Smooth muscle cell (in vitro differentiated cells): ENCODE measurements around the gene HIF3A. TPM values are rescaled to one million over a fixed set of nuclear protein-coding genes. Genes with fewer than 3 reads are reported as not detected.

Experiments
- DNase-seq: peaks from one replicate; lab custom pipeline; 2025; ENCODE audit not compliant: unreplicated experiment; lab: John Stamatoyannopoulos, UW
- H2AFZ ChIP-seq: fragments of 200-600 bp; sonication (generic); 2 replicates; pipeline ENCODE4 v1.6.0; 2016; ENCODE audit warnings: antibody characterized with exemption, low read depth, mild to moderate bottlenecking
- H3F3A ChIP-seq: fragments of 200-600 bp; sonication (generic); 2 replicates; pipeline ENCODE4 v1.6.0; 2017; ENCODE audit warnings: antibody characterized with exemption, low read depth
- H3K27ac ChIP-seq: fragments of 200-600 bp; sonication (generic); 2 replicates; pipeline ENCODE4 v1.5.1; 2016; ENCODE audit warnings: low read depth, mild to moderate bottlenecking
- H3K27me3 ChIP-seq: fragments of 200-600 bp; sonication (generic); 2 replicates; pipeline ENCODE4 v1.6.1; 2016; ENCODE audit warnings: low read depth, mild to moderate bottlenecking
- H3K36me3 ChIP-seq: fragments of 200-600 bp; sonication (generic); 2 replicates; pipeline ENCODE4 v1.5.1; 2016; ENCODE audit warnings: low read depth
- H3K4me1 ChIP-seq: fragments of 200-600 bp; sonication (generic); 2 replicates; pipeline ENCODE4 v1.5.1; 2016; ENCODE audit warnings: low read depth
- H3K4me2 ChIP-seq: fragments of 200-600 bp; sonication (generic); 2 replicates; pipeline ENCODE4 v1.6.0; 2016; ENCODE audit warnings: mild to moderate bottlenecking
- H3K4me3 ChIP-seq: fragments of 200-600 bp; sonication (generic); 2 replicates; pipeline ENCODE4 v1.5.1; 2016; ENCODE audit warnings: mild to moderate bottlenecking
- H3K79me2 ChIP-seq: fragments of 200-600 bp; sonication (generic); 2 replicates; pipeline ENCODE4 v1.6.0; 2016; ENCODE audit warnings: low read depth, mild to moderate bottlenecking
- H3K9ac ChIP-seq: fragments of 200-600 bp; sonication (generic); 2 replicates; pipeline ENCODE4 v1.6.0; 2016; ENCODE audit warnings: low read depth
- H3K9me3 ChIP-seq: fragments of 200-600 bp; sonication (generic); replicated peaks from 2 replicates; pipeline ENCODE4 v1.5.1; 2016; ENCODE audit warnings: low read depth
- H4K20me1 ChIP-seq: fragments of 200-600 bp; sonication (generic); 2 replicates; pipeline ENCODE4 v1.6.0; 2016; ENCODE audit warnings: low read depth
- WGBS: methylation state at CpG from one replicate; pipeline ENCODE4 v1.1.7; 2016; ENCODE audit warnings: low lambda C conversion rate; 5-methylcytosine and 5-hydroxymethylcytosine counted together
- polyA plus RNA-seq: library from polyadenylated mRNA; unstranded; fragments of >200 nt; fragmentation: Nextera tagmentation; extraction: Ambion mirVana; gene quantifications from 2 replicates; pipeline ENCODE4 v1.2.1, GENCODE V29; 2016
- small RNA-seq: library from RNA; depleted of rRNA; stranded (forward); fragments of <200 nt; gene quantifications from one replicate; pipeline ENCODE3, GENCODE V24; 2014
- total RNA-seq: library from RNA; depleted of rRNA; stranded (reverse); fragments of >200 nt; gene quantifications from 2 replicates; pipeline ENCODE4 v1.2.3, GENCODE V29; 2014
- TF ChIP-seq, protein P1 (sequence below): fragments of 200-600 bp; sonication (generic); IDR thresholded peaks from 2 replicates; pipeline ENCODE4 v1.5.1; 2017; ENCODE audit warnings: borderline replicate concordance, mild to moderate bottlenecking, antibody characterized with exemption; ENCODE audit not compliant: insufficient read depth, poor library complexity, severe bottlenecking

Gene HIF3A
- total and polyA plus RNA-seq, 2 experiments from 2014 or later: 4.9 to 16.2 TPM

DNA sequence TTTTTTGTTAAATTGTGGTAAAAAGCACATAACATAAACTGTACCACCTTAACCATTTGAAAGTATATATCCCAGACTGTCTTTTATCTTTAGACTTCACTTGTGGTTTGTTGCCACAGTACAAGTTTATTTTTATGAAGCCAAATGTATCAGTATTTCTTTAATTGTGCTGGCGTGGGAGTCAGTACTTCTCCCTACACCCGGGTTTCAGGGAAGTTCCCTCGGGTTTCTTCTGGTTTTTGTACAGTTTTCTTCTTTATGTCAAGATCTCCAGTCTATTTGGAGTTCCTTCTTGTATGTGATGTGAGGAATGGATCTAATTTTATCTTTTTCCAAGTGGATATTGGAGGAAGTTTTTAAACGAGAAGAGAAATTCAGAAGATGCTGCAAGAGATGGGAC is 96.0 kb downstream of the HIF3A start:
- peaks cover 13% of the 10 kb centered on the region for H3F3A ChIP-seq
- no peak overlapping the region for H3K4me3 ChIP-seq
- no peaks in the 10 kb centered on the region for H3K4me1 ChIP-seq
- H3K4me2 ChIP-seq: peak overlapping the region; percentile 16
- no peaks in the 10 kb centered on the region for H4K20me1 ChIP-seq
- TF ChIP-seq, protein P1, sequence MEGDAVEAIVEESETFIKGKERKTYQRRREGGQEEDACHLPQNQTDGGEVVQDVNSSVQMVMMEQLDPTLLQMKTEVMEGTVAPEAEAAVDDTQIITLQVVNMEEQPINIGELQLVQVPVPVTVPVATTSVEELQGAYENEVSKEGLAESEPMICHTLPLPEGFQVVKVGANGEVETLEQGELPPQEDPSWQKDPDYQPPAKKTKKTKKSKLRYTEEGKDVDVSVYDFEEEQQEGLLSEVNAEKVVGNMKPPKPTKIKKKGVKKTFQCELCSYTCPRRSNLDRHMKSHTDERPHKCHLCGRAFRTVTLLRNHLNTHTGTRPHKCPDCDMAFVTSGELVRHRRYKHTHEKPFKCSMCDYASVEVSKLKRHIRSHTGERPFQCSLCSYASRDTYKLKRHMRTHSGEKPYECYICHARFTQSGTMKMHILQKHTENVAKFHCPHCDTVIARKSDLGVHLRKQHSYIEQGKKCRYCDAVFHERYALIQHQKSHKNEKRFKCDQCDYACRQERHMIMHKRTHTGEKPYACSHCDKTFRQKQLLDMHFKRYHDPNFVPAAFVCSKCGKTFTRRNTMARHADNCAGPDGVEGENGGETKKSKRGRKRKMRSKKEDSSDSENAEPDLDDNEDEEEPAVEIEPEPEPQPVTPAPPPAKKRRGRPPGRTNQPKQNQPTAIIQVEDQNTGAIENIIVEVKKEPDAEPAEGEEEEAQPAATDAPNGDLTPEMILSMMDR: no peak
- H3K79me2 ChIP-seq: no peaks in the 10 kb centered on the region
- no peaks in the 10 kb centered on the region for H3K9me3 ChIP-seq
- no peak overlapping the region for H3K9ac ChIP-seq
- H3K36me3 ChIP-seq: peaks cover 5% of the 10 kb centered on the region
- no peak overlapping the region for H2AFZ ChIP-seq
- 70% methylated on average over 4 of the region's 4 CpGs for WGBS
- no peaks in the 10 kb centered on the region for H3K27me3 ChIP-seq
- H3K27ac ChIP-seq: peak overlapping the region; percentile 64
- no peak for DNase-seq

Small RNA genes lying within 50 kb of the gene (small RNA-seq; reads per million reads assigned to genes)
- gene RNU6-924P: not detected

Other genes starting within 250 kb of the HIF3A start
- 10.2 and 26.7 TPM in 2 replicates for gene IGFL3, start 172.4 kb upstream of the HIF3A start, total RNA-seq
- 5.9 and 8.8 TPM in 2 replicates for gene IGFL3, start 172.4 kb upstream of the HIF3A start, polyA plus RNA-seq
- gene IGFL2, start 148.8 kb upstream of the HIF3A start, total RNA-seq: 126 and 145 TPM in 2 replicates
- 159 and 164 TPM in 2 replicates for gene IGFL2, start 148.8 kb upstream of the HIF3A start, polyA plus RNA-seq
- gene IGFL1, start 67.3 kb upstream of the HIF3A start, total RNA-seq: not detected in 2 replicates
- gene IGFL1, start 67.3 kb upstream of the HIF3A start, polyA plus RNA-seq: 0.64 TPM in 1 of 2 replicates, not detected in the other
- 34.5 and 44.9 TPM in 2 replicates for gene PPP5C, start 50.0 kb downstream of the HIF3A start, total RNA-seq
- gene PPP5C, start 50.0 kb downstream of the HIF3A start, polyA plus RNA-seq: 57.7 and 60.0 TPM in 2 replicates
- gene CCDC8, start 116.5 kb downstream of the HIF3A start, total RNA-seq: 17.9 and 19.4 TPM in 2 replicates
- gene CCDC8, start 116.5 kb downstream of the HIF3A start, polyA plus RNA-seq: 44.5 and 53.9 TPM in 2 replicates
- not detected in 2 replicates for gene PNMA8C, start 131.9 kb downstream of the HIF3A start, total RNA-seq
- not detected in 2 replicates for gene PNMA8C, start 131.9 kb downstream of the HIF3A start, polyA plus RNA-seq
- 6.5 and 16.4 TPM in 2 replicates for gene PNMA8A, start 174.5 kb downstream of the HIF3A start, total RNA-seq
- 3.6 and 5.9 TPM in 2 replicates for gene PNMA8A, start 174.5 kb downstream of the HIF3A start, polyA plus RNA-seq
- gene PNMA8B, start 198.8 kb downstream of the HIF3A start, total RNA-seq: 0.49 and 1.0 TPM in 2 replicates
- 1.2 TPM in 2 replicates for gene PNMA8B, start 198.8 kb downstream of the HIF3A start, polyA plus RNA-seq